Trophoblast cell (in vitro differentiated cells and primary cell): ENCODE measurements around the gene HPD.

Experiments used
- DNase-seq, 2 donors: peaks; one replicate each; pipeline ENCODE4 v3.0.0-alpha.2; 2016
- H2AFZ ChIP-seq: 2 replicates; pipeline ENCODE4 v1.6.1; 2013; ENCODE audit warnings: low read length, moderate library complexity, mild to moderate bottlenecking; ENCODE audit not compliant: insufficient read depth, poor library complexity
- H2AK5ac ChIP-seq: 2 replicates; pipeline ENCODE4 v1.6.1; 2013; ENCODE audit warnings: mild to moderate bottlenecking, low read length
- H2BK120ac ChIP-seq: 2 replicates; pipeline ENCODE4 v1.6.1; 2013; ENCODE audit warnings: low read length, mild to moderate bottlenecking, moderate library complexity; ENCODE audit not compliant: insufficient read depth, poor library complexity
- H2BK12ac ChIP-seq: 2 replicates; pipeline ENCODE4 v1.6.1; 2013; ENCODE audit warnings: mild to moderate bottlenecking, low read length, moderate library complexity
- H2BK5ac ChIP-seq: 2 replicates; pipeline ENCODE4 v1.6.1; 2013; ENCODE audit warnings: low read length, low read depth, moderate library complexity, mild to moderate bottlenecking; ENCODE audit not compliant: poor library complexity
- H3K14ac ChIP-seq: 2 replicates; pipeline ENCODE4 v1.6.1; 2013; ENCODE audit warnings: mild to moderate bottlenecking, low read length
- H3K18ac ChIP-seq: 2 replicates; pipeline ENCODE4 v1.6.1; 2013; ENCODE audit warnings: mild to moderate bottlenecking, low read length
- H3K23ac ChIP-seq: 2 replicates; pipeline ENCODE4 v1.6.1; 2013; ENCODE audit warnings: low read length
- H3K27ac ChIP-seq: 2 replicates; pipeline ENCODE4 v1.5.1; 2013; ENCODE audit warnings: low read depth, mild to moderate bottlenecking, inconsistent platforms, low read length, moderate library complexity
- H3K27me3 ChIP-seq: 2 replicates; pipeline ENCODE4 v1.6.1; 2013; ENCODE audit warnings: inconsistent platforms, mild to moderate bottlenecking, low read length, moderate library complexity; ENCODE audit not compliant: insufficient read depth
- H3K36me3 ChIP-seq, 2 experiments: 1 replicate in 1 of 2; 2 replicates in 1 of 2; pipeline ENCODE4 v1.6.1; 2013; ENCODE audit warnings: low read length in 2 of 2, mild to moderate bottlenecking in 2 of 2, moderate library complexity in 1 of 2; ENCODE audit not compliant: insufficient read depth in 2 of 2, control insufficient read depth in 1 of 2
- H3K4ac ChIP-seq: 2 replicates; pipeline ENCODE4 v1.6.1; 2013; ENCODE audit warnings: low read depth, mild to moderate bottlenecking, low read length, moderate library complexity
- H3K4me1 ChIP-seq, 2 experiments: 1 replicate in 1 of 2; 2 replicates in 1 of 2; pipeline ENCODE4 v1.6.1; 2013; ENCODE audit warnings: low read length in 2 of 2, mild to moderate bottlenecking in 2 of 2, moderate library complexity in 1 of 2; ENCODE audit not compliant: insufficient read depth in 2 of 2, control insufficient read depth in 1 of 2
- H3K4me2 ChIP-seq: 2 replicates; pipeline ENCODE4 v1.6.1; 2013; ENCODE audit warnings: inconsistent platforms, mild to moderate bottlenecking, low read length, moderate library complexity
- H3K4me3 ChIP-seq: 2 replicates; pipeline ENCODE4 v1.5.1; 2013; ENCODE audit warnings: mild to moderate bottlenecking, low read depth, low read length, inconsistent platforms
- H3K79me1 ChIP-seq: one replicate; pipeline ENCODE4 v1.6.1; 2013; ENCODE audit warnings: low read length
- H3K79me2 ChIP-seq: 2 replicates; pipeline ENCODE4 v1.6.1; 2013; ENCODE audit warnings: low read length, mild to moderate bottlenecking; ENCODE audit not compliant: control insufficient read depth, insufficient read depth, poor library complexity
- H3K9ac ChIP-seq: 2 replicates; pipeline ENCODE4 v1.6.1; 2013; ENCODE audit warnings: mild to moderate bottlenecking, low read length
- H3K9me3 ChIP-seq: 2 replicates; pipeline ENCODE4 v1.6.1; 2013; ENCODE audit warnings: low read depth, mild to moderate bottlenecking, control low read depth, inconsistent platforms, low read length; ENCODE audit not compliant: insufficient read depth
- H4K12ac ChIP-seq: 2 replicates; pipeline ENCODE4 v1.6.1; 2013; ENCODE audit warnings: low read depth, mild to moderate bottlenecking, low read length, moderate library complexity
- H4K8ac ChIP-seq: 2 replicates; pipeline ENCODE4 v1.6.1; 2013; ENCODE audit warnings: low read depth, mild to moderate bottlenecking, low read length, moderate library complexity
- H4K91ac ChIP-seq: one replicate; pipeline ENCODE4 v1.6.1; 2013; ENCODE audit warnings: low read depth, mild to moderate bottlenecking, low read length, moderate library complexity
- WGBS: extraction: QIAGEN DNeasy Blood & Tissue Kit; methylation state at CpG from one replicate; pipeline ENCODE4 v1.1.7; 2013; ENCODE audit warnings: missing lambda C conversion rate; ENCODE audit not compliant: insufficient read length, insufficient coverage; ENCODE audit errors: extremely low coverage; 5-methylcytosine and 5-hydroxymethylcytosine counted together

The HPD gene

GRCh38 chr12:121815263-121815662, 43.4 kb downstream of the HPD start:
- H2BK5ac ChIP-seq: no peak overlapping the region
- H2BK12ac ChIP-seq: no peak overlapping the region
- H3K27ac ChIP-seq: no peak overlapping the region
- no CpG with 5 or more reads among the region's 8 CpGs for WGBS
- H3K4me3 ChIP-seq: no peak overlapping the region
- no peak overlapping the region for H4K12ac ChIP-seq
- no peaks in the 10 kb centered on the region for H3K9me3 ChIP-seq
- H3K4me1 ChIP-seq: peaks cover 13 to 17% of the 10 kb centered on the region in 2 experiments
- H3K27me3 ChIP-seq: no peaks in the 10 kb centered on the region
- DNase-seq: no peak
- H3K4ac ChIP-seq: no peak overlapping the region
- H2BK120ac ChIP-seq: no peak overlapping the region
- no peak overlapping the region for H3K18ac ChIP-seq
- no peaks in the 10 kb centered on the region for H3K79me1 ChIP-seq
- H2AFZ ChIP-seq: no peak overlapping the region
- no peak overlapping the region for H3K4me2 ChIP-seq
- no peak overlapping the region for H3K9ac ChIP-seq
- no peak overlapping the region for H4K91ac ChIP-seq
- H3K23ac ChIP-seq: no peak overlapping the region
- no peak overlapping the region for H2AK5ac ChIP-seq
- peaks cover 59 to 67% of the 10 kb centered on the region in 2 experiments for H3K36me3 ChIP-seq
- peaks cover 2% of the 10 kb centered on the region for H3K79me2 ChIP-seq
- no peak overlapping the region for H3K14ac ChIP-seq
- no peak overlapping the region for H4K8ac ChIP-seq

DNA sequence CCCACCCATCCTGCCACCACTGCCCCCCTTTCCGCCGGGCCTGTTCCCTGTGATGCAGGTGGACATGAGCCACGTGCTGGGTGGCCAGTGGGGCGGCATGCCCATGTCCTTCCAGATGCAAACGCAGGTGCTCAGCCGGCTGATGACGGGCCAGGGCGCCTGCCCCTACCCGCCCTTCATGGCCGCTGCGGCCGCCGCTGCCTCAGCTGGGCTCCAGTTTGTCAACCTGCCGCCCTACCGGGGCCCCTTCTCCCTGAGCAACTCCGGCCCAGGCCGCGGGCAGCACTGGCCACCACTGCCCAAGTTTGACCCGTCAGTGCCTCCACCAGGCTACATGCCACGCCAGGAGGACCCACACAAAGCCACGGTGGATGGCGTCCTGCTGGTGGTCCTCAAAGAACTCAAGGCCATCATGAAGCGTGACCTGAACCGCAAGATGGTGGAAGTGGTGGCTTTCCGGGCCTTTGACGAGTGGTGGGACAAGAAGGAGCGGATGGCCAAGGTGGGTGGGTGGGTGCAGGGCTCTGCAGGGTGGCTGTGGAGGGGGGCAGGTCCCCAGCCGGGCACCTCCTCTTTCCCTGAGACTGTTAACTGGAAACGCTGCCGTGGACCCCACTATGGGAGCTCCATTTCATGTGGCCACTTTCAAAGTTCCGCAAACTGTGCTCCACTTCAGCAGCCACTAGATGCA, 44.1 kb downstream of the HPD start:
- DNase-seq: no peak
- Histone ChIP-seq H2AK5ac (no peak overlapping the region), H3K36me3 (peaks cover 59 to 67% of the 10 kb centered on the region in 2 experiments), H3K27ac (no peak overlapping the region), H2BK120ac (no peak overlapping the region), H3K14ac (no peak overlapping the region), H4K8ac (no peak overlapping the region), H4K91ac (no peak overlapping the region), H3K4me2 (no peak overlapping the region), H2BK5ac (no peak overlapping the region), H3K4me3 (no peak overlapping the region), H3K79me2 (peaks cover 2% of the 10 kb centered on the region), H3K27me3 (no peaks in the 10 kb centered on the region), H3K18ac (no peak overlapping the region), H3K4ac (no peak overlapping the region), H4K12ac (no peak overlapping the region), H2BK12ac (no peak overlapping the region), H3K9me3 (no peaks in the 10 kb centered on the region), H2AFZ (no peak overlapping the region), H3K4me1 (peaks cover 13 to 17% of the 10 kb centered on the region in 2 experiments), H3K79me1 (no peaks in the 10 kb centered on the region), H3K23ac (no peak overlapping the region), H3K9ac (no peak overlapping the region)
- WGBS: no CpG with 5 or more reads among the region's 31 CpGs

- H4K12ac ChIP-seq: no peak overlapping the region
Observed at GRCh38 chr12:121813951-121814350, 44.7 kb downstream of the HPD start.

GRCh38 chr12:121812921-121813896, 45.5 kb downstream of the HPD start:
- Histone ChIP-seq H3K4ac (peak overlapping the region; percentile 22), H3K18ac (no peak overlapping the region), H4K12ac (no peak overlapping the region), H3K9ac (no peak overlapping the region), H3K36me3 (peaks cover 61 to 72% of the 10 kb centered on the region in 2 experiments), H3K14ac (no peak overlapping the region), H3K79me1 (no peaks in the 10 kb centered on the region), H3K4me3 (no peak overlapping the region), H2AK5ac (no peak overlapping the region), H2BK120ac (no peak overlapping the region), H4K8ac (no peak overlapping the region), H3K27me3 (no peaks in the 10 kb centered on the region), H2BK5ac (no peak overlapping the region), H3K23ac (no peak overlapping the region), H4K91ac (no peak overlapping the region), H3K4me2 (peak overlapping the region; percentile 79), H3K27ac (no peak overlapping the region), H3K4me1 (peaks cover 13 to 17% of the 10 kb centered on the region in 2 experiments), H3K9me3 (no peaks in the 10 kb centered on the region), H2BK12ac (no peak overlapping the region), H3K79me2 (peaks cover 2% of the 10 kb centered on the region), H2AFZ (no peak overlapping the region)
- DNase-seq: peak in 1 of 2 donors; percentile 18
- WGBS: no CpG with 5 or more reads among the region's 25 CpGs

More at GRCh38 chr12:121813951-121814350, 44.7 kb downstream of the HPD start:
- no peak overlapping the region for H3K14ac ChIP-seq
- H4K91ac ChIP-seq: no peak overlapping the region
- no peak overlapping the region for H3K9ac ChIP-seq
- no peak overlapping the region for H2AK5ac ChIP-seq
- H3K79me2 ChIP-seq: peaks cover 2% of the 10 kb centered on the region
- peaks cover 13 to 17% of the 10 kb centered on the region in 2 experiments for H3K4me1 ChIP-seq
- H2AFZ ChIP-seq: no peak overlapping the region
- H3K27ac ChIP-seq: no peak overlapping the region
- no peak overlapping the region for H3K4me3 ChIP-seq
- no peak overlapping the region for H2BK120ac ChIP-seq
- H3K4ac ChIP-seq: peak overlapping the region; percentile 1
- no peak overlapping the region for H4K8ac ChIP-seq
- no peak overlapping the region for H2BK5ac ChIP-seq
- no peak overlapping the region for H3K4me2 ChIP-seq
- WGBS: no CpG with 5 or more reads among the region's 14 CpGs
- no peaks in the 10 kb centered on the region for H3K27me3 ChIP-seq
- no peaks in the 10 kb centered on the region for H3K79me1 ChIP-seq
- H3K18ac ChIP-seq: no peak overlapping the region
- DNase-seq: no peak
- H2BK12ac ChIP-seq: no peak overlapping the region
- H3K23ac ChIP-seq: no peak overlapping the region
- peaks cover 55 to 68% of the 10 kb centered on the region in 2 experiments for H3K36me3 ChIP-seq
- no peaks in the 10 kb centered on the region for H3K9me3 ChIP-seq
